Eye (tissue), 1 donor: ENCODE measurements around the gene SFMBT2.
A peak's percentile ranks its signal among the peaks of the same experiment; 100 is the strongest.

Experiments
- DNase-seq: peaks from one replicate; pipeline ENCODE4 v3.0.0-alpha.2; 2015

The SFMBT2 gene

DNA sequence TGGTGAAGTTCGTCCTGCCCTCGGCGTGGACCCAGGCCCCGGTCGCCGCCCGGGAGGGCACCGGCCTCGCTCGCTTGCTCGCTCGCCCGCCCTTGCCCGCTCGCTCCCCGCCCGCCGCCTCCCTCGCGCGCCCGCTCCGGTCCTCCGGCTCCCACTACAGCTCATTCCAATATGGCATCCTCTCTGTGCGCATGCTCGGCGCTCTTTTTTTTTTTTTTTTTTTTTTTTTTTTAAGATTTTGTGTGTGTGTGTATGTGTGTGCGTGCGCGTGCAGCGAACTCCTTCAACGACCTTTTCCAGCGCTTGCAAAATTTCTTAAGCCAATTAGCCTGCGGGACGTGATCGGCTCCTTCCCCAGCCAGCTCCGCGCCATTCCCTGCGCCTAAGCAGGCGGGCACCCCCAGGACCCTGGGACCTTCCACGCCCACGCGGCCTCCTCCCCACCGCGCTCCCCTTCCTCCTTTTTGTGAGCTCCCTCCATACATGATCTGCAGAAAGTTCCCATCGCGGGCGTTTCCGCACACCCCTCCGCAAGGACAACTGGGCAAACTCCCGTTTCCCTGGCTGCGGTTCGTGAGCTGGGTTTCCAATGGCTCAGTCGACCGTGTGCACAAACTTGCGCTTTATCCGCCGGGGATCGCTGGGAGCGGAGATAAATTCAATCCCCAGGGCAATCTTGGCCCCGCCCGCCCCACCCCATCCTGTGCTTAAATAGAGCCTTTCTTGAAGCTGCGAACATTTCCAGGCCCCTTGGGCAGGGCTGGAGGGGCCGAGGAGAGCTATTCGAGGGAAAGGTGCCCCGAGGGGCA is at the start of gene SFMBT2:
Gene SFMBT2, minus strand, starts transcription at position 173 of the 809 bp plus-strand sequence. CDS start 29,136 bp downstream, outside the sequence.
- peak; percentile 94 for DNase-seq

DNA sequence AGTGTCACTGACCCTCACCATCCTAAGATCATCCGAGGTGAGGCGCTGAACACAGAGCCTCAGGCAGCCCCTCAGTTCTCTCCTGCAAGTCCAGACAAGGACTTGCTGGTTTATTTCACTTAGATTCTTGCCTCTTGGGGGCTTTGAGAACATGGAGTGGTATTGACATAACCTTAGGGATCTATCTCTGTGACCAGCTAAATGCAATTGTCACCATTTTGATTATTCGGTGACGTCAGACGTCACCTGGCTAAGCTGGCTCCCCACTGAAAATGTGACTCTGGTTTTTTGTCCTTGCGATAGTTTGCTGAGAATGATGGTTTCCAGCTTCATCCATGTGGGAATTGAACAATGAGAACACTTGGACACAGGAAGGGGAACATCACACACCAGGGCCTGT is 49.2 kb upstream of the SFMBT2 start:
- no peak for DNase-seq

DNA sequence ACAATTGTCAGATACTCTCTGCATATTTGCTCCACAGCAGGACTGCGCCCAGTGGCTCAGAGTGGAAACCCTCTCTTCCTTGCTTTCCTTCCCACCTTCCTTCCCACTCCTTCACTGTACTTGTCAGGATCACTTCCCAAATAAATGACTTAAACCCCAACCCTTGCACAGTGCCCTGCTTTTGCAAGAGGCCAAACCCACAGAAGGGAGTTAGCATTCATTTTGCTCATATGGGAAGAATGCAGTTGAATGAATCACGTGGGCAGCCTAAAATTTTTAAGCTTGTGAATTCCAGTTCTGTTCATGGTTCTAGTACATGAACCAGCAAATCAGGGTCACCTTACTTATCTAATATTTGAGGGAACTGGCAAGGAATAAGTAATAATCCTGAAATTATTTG is 47.7 kb upstream of the SFMBT2 start:
- no peak for DNase-seq

DNA sequence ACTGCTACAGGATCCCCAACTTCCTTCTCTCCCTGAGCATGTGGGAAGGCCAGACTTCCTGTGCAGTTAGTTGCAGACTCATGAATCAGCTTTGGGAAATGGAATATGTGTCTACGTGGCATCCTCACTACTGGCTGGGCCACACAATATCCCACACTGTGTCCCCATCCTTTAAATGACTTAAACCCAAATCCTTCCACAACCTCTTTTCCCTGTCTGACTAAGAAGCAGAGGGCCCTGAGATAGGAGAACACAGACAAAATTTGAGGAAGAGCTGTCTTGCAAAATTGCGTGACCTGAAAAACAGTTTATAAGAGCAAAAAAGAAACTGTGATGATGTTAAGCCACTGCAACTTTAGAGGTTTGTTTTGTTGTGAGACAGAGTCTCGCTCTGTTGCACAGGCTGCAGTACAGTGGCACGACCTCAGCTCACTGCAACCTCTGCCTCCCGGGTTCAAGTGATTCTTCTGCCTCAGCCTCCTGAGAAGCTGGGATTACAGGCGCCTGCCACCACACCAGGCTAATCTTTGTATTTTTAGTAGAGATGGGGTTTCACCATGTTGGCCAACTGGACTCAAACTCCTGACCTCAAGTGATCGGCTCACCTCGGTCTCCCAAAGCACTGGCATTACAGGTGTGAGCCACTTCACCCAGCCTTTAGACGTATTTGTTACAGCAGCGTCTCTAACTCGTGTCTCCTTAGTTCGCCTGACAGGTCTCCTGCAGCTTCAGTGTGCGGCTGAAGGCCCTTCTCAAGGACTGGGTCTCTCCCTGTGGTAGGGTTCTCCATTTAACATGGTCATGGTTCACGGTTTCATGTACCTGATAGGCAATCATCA is 46.9 kb upstream of the SFMBT2 start:
- DNase-seq = no peak

DNA sequence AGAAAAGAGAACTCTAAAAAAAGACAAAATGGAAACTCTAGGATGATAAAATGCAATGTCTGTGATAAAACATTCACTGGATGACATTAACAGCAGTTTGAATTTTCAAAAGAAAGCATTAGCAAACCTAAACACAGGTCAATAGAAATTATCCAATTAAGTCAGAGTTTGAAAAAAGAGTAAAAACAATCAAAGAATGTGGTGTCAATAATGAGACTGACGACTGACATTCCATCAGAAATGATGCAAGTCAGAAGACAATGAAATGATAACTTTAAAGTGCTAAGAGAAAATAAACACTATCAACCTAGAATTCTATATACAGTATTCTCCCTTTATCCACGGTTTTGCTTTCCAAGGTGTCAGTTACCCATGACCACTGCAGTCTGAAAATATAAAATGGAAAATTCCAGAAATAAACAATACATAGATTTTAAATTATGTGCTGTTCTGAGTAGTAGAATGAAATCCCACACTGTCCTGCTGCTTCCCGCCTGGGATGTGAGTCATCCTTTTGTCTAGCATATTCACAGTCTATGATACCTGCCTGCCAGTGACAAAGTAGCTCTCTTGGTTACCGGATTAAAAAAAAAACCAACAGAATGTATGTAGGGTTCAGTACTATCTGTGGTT is 38.3 kb upstream of the SFMBT2 start:
- no peak for DNase-seq

DNA sequence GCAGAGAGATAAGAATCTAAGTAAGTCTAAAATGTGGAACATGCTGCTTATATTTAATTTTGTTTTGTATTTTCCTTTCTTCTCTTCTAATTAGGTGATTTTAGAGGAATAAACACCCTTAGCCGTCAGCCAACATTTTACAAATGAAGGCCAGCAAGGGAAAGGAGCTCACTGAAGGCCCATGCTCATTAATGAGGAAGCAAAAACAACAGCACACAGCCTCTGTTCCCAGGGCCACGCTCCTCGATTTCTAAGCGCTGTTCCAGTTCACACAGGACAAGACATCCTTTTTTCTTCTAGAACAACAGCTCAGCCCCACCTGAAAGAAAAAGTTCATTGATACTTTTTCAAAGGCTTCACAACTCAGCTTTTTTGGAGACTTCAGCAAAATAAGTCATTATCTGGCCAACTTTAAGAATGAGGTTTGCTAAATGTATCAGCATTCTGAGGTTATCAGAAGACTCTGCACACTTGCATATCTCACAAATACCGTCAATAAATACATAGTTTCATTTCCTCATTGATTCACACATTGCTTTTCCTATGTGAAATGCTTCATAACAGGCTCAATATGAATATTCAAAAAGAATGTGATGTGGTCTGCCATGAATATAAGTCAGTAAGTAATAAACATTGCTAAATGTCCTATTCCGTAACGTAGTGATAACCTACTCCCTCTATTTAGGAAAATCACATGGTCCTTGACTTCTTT is 34.8 kb upstream of the SFMBT2 start:
- peak; percentile 43 for DNase-seq

DNA sequence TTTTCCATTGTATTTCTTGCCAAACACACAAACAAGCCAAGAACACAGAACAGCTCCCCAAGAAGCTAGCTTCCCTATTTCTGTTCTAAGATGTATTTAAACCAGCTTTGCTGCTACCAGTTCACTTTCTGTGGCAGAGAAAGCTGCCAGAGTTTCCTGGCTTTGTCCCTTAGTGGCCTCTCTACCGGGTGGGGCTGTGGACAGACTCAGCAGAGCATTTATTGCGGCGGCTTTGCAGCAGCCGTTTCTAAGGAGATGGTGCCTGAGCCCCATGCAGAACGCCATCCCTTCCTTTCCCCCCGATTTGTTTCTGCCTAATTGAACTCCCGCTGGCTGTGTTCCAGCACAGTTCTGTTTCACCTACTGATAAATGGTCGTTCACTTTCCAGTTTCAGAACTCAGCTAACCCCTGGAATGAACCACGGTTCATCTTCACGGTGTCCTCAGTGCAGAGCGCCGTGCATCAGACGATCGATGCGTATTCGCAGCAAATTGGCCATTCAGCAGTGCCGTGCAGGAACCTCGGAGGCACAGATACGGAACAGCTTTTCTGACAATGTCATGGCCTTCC is 33.8 kb upstream of the SFMBT2 start:
- DNase-seq = peak; percentile 91

DNA sequence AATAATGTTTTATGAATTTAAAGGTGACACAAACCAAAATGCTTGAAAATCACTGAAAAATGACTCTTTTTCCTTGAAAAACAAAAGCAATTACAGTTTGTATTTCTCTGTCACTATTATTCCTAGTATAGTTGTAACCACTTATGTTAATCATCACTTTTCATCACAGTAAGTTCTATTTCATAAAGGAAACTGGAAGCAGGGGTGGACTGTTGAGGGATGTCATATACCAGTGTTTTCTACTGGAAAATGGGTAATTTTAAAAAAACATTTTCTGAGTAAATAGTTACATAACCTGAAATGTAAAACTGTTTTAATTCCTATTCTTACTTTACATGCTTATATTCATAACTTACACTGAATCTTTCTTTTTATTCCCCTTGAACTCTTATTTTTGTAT is 32.2 kb upstream of the SFMBT2 start:
- no peak for DNase-seq

DNA sequence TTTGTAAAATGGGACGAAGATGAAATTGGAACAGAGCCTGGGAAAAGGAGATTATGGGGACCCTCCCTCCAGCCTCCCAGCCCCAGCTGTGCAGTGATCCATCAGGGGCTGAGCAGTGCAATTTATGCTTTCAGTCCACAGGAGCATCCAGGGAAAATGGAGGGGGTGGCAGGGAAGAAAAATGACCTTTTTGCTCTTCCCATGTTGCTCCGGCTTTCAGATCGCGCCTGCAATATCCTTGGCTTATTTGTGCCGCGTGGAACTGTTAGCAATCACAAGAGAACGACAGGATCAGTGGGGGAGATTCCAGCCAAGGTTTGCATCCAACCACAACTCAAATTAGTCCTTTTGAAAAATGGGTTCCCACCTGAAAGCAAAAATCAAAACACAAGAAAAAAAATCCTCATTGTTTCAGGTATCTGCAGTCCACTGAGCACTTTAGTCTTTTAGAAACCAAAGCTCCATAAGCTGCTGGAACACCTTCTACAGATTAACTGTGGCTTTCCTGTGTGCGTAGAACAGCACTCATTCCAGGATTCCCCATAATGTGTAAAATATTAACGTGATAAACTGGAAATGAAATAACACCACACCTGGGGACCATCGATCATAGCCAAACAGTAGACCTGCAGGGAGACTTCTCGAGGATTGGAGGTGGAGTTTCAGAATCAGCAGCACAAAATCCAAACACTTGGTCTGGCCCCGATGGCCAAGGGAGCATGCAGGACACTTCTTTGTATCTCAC is 30.7 kb upstream of the SFMBT2 start:
- DNase-seq = no peak

DNA sequence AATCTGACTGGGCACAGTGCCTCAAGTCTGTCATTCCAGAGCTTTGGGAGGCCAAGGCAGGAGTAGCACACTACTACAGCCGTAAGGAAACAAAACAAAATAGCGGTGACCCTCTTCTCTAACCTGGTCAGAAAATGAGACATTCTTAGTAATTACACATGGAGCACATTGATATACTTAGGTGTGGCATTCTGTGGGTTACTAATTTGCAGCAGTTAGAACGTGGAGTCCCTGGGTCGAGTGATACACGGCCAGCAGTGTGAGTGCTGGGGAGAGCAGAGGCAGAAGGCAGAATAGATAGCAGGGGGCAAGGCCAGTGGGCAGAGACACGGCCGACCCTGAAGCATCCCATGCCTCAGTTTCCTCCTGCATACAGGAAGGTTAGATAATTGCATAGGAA is 28.9 kb upstream of the SFMBT2 start:
- no peak for DNase-seq

DNA sequence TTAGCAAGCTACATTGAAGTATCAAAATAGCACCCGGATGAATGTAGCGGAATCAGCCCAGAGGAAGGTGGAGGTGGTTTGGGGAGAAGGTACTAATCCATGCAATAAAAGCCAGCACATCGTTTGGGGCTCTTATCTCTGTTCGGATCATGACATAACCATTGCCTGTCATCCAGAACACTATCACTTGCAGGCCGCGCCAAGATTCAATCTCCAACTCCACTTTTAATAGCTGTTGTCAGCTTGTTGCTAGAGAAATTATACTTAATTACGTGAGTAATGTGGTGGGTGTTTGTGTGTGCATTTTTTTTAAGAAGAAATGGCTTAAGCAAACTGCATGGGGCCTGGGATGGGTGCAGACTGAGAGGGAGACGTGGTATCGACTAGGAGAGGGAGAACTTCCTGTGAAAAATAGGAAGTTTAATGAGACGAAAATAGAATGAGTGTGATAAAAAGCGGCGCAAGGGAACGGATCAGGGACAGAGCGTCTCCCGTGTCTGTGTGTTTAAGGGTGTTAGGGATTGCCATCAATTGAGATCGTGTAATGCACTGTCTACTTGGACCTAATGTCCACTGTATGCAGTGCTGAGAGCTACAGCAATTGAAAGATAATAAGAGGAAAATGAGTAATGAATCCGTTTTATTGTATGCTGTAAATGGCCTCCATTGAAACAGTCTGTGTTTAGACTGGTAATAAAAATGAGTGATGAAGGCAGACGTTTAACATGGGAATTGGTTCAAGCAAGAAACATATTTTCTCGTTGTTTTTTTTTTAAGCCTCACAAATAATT is 27.6 kb upstream of the SFMBT2 start:
- no peak for DNase-seq

DNA sequence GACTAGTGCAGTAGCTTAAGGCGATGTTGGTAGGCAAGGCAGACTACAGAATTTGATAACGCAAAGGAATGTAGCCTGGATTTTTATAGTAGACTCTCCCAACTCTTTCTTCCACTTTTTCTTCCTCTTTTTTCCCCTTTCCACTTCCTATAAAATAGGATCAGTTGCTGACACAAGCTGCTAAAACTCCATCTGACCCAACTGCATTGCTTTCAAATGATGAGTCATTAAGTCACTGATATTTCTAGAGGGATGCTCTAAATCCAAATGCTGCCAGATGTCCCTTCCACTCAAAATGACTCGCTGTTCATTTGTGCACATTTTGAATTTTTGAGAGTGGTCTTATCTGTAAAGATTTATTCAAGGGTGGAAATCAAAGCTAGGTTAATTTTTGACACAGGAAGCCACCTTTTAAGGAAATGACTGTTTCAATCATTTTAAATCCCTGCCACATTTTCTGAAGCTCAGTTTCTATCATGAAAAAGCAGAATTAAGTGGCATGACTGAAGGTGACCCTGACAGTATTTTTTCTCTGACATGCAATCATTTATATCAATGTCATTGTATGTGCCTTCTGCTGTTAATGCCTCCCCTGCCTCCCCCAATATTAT is 25.8 kb upstream of the SFMBT2 start:
- DNase-seq = no peak

DNA sequence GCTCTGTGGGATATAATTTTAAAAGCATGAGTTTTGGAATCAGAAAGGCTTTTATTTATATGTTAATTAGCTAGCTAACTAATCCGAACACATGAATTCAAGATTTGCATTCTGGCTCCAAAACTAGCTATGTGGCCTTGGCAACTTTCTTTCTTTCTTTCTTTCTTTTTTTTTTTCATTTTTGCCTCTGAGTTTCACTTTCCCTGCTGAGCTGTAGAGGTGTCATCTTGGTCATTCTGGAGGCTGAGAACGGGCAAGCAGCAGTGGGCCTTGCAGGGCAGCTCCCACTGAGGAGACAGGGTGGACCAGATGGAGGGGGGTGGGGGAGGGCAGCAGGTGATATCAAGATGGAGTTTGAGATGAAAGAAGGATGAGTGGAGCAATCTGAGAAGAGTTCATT is 24.8 kb upstream of the SFMBT2 start:
- no peak for DNase-seq

DNA sequence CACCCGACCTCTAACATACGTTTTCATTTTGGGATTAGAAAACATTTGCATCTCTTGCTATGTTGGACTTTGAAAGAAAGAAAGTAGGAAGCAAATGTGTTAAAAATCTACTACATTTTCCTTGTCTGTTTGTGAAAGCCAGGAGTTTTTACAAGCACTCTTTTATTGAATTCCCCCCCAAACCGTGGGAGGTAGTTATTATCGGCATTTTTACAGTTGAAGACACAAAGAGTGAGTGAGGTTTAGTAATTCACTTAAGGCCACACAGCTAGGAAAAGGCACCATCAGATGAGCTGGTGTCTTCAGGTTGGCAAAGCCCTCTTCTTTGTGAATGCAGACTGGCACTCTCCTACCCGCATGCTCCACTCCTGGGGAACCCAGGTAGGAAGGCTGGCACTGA is 23.5 kb upstream of the SFMBT2 start:
- DNase-seq = no peak

DNA sequence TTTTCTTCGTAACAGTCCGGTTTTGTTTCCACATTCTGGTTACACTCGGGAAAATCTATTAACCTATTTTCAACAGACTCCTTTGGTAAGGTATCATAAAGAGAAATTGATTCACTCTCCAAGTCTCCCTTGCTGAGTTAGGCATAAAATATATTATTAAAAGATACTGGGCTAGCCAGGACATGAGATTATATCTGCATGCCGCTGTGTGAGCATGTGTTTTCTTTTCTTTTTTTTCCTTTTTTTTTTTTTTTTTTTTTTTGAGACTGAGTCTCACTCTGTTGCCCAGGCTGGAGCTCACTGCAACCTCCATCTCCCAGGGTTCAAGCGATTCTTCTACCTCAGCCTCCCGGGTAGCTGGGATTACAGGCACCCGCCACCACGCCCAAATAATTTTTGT is 23.0 kb upstream of the SFMBT2 start:
- no peak for DNase-seq

DNA sequence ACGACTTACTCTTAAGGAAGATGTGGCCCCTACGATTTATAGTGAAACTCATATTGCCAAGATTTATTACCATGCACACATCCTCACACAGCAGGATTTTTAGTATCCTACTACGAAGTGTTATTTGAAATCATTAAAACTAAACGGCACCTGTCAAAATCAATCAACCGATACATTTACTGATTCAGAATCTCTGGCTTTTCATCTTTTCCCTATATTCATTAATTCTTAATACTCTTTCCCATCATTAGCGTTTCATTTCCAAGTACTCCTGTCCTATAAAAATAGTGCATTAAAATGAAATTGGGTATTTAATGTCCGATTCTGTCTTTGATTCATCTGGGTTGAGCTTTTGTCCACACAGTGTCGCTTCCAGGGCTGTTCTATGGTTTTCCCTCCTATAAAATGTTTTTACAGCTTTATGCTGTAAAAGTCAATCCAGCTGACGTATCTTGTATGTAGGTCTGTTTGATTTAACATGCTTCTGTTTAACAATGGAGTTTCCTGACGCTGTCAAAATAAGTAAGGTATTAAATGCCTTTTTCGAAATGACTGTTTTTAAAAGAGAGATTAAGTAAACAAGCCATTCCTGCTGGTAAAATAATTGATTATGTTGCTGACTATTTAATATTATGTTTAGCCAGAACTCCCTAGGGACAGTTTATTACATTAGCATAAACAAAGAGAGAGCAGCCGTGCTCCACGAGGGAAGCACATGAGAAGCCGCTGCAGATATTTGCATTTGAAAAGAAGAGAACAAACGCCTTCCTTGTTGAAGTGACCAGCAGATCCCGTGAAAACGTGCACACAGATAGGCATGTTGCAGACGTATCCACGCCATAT is 22.3 kb upstream of the SFMBT2 start:
- peak; percentile 85 for DNase-seq

DNA sequence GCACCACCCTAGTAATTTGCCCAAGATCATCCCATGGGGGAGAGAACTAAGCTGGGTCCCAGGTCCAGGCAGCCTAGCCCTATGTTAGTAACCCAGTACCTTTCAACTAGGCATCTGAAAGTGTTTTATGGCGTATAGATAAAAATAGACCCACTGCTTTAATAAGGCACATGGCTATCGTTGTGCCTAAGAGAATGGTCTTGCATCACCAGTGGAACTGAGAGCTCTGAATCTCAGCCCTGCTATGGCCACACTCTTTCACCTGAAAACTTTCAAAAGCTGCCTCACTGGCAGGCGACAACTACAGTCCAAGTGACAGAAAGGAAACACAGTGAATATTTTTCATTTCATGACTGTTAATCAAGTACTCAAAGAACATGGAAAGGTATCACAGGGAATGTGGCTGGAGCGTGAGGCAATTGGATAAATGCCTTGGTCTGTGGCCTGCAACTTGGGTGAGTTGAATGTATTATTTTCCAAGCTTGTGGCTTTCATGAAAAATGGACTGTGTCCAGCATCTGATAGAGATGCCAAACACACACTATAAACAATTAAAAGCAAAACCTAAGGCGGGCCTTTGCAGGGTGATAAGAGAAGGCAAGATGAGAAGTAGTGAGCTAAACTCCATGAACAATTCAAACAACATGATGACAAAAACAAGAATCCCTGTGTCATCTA is 18.0 kb upstream of the SFMBT2 start:
- DNase-seq = no peak

DNA sequence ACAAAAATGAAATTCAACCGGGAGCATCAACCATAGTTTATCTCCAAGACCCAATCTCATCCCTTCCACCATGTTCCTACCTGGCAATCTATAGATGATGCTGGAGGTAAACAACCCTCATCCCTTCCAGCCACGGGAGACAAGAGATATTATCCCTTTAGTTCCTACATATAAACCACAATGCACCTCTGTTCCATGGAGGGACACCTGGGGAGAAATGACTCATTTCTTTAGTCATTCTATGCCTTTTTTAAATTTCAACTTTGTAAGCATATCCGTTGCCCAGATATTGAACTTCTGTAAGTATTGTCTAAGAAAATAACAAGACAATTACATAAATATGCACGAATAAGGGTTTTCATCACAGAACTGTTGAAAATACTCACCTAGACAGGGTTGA is 15.5 kb upstream of the SFMBT2 start:
- DNase-seq = no peak

DNA sequence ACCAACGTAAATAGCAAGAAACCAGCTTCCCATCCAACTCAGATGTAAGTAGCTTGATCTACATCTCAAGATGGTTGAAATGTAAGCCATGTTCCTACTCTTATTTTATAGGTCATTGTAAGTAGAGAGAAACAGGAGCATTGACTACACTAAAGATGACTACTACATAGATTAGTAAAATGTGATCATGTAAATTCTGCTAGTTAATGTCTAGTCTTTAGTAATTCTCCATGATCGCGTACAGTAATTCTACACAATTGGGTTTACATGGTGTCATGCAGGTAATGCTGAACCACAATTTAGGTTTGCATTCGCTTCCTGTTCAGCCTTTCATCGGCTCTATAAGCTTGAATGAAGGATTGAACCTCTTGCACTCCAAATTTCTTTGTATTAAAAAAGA is 14.9 kb upstream of the SFMBT2 start:
- no peak for DNase-seq
